ENCODE results near the gene PTTG2.
"Not testable (repeated sequence)": the region's sequence is repeated elsewhere in the genome, so short reads cannot be mapped to it uniquely, and the experiment has no call there.

PTTG2 gene

DNA sequence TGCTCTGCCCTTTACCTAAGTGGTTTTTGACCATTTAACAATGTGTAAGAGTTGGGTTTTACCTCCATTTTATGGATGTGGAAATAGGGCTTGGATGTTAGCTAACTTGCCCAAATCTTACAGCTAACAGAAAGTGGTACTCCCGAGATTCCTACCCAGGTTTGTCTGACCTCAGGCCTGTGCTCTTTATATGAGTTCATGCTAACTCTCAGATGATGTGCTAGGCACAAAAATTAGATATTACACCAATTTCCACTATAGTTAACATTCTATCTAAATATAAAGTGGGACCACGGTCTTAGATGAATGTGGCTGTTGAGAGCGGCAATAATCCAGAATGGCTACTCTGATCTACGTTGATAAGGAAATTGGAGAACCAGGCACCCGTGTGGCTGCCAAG, at the start of gene PTTG2:
Gene PTTG2, plus strand, starts transcription at position 301 of the 400 bp plus-strand sequence. Its CDS starts 37 bp downstream, at position 338.
- no peak for DNase-seq

- DNase-seq = no peak
These were observed 45.7 kb upstream of the PTTG2 start for GRCh38 chr4:37914539-37914938.

DNA sequence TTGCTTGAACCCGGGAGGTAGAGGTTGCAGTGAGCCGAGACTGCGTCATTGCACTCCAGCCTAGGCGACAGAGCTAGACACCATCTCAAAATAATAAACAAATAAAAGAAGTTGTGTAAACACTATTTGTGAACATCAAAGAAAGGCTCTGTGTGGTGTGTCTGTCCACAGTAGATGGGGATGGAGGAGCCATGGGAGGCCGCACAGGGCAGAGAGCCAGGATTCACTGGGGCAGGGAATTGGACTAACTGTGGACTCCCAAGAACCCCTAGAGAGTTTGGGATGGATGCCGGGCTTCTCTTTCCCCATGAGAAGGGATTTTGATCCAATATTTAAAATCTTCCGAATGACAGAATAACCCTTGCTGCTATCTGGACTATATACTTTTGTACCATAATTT, 42.8 kb upstream of the PTTG2 start:
- no peak for DNase-seq

DNA sequence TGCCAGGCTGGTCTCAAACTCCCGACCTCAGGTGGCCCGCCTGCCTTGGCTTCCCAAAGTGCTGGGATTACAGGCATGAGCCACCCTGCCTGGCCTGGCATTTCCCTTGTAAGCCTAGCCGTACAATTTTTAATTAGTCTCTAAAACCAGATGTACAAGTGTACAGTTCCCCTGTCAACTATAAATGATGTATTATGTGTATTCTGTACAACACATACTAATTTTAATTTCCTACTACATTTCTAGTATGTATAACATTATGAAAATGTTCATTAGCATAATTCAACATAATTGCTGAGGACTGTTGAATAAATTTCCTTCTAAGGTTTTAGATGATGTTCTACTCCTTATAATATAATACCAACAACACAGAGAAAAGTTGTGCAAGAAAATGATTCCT, 41.5 kb upstream of the PTTG2 start:
- DNase-seq = no peak

GRCh38 chr4:37922328-37922727, 37.9 kb upstream of the PTTG2 start:
- no peak for DNase-seq

GRCh38 chr4:37923089-37923488, 37.1 kb upstream of the PTTG2 start:
- DNase-seq = not testable (repeated sequence)

GRCh38 chr4:37924946-37925345, 35.3 kb upstream of the PTTG2 start:
- no peak for DNase-seq

DNA sequence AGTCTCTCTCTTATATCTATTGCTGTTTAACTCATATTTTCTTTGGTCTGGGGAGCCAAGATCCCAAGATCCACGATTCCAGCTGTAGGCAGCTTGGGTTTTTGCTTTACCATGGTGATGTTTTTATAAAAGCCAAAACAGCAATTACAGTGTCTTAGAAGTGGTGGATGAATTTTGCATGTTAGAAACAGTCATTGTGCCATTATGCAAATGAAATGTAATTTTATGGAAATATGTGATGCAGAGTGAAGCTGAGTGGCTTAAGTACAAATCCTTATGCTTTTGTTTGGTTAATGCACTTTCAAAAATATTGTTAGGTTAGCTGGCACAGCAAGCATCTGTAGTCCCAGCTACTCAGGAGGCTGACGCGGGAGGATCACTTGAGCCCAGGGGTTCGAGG, 32.8 kb upstream of the PTTG2 start:
- DNase-seq = no peak

DNA sequence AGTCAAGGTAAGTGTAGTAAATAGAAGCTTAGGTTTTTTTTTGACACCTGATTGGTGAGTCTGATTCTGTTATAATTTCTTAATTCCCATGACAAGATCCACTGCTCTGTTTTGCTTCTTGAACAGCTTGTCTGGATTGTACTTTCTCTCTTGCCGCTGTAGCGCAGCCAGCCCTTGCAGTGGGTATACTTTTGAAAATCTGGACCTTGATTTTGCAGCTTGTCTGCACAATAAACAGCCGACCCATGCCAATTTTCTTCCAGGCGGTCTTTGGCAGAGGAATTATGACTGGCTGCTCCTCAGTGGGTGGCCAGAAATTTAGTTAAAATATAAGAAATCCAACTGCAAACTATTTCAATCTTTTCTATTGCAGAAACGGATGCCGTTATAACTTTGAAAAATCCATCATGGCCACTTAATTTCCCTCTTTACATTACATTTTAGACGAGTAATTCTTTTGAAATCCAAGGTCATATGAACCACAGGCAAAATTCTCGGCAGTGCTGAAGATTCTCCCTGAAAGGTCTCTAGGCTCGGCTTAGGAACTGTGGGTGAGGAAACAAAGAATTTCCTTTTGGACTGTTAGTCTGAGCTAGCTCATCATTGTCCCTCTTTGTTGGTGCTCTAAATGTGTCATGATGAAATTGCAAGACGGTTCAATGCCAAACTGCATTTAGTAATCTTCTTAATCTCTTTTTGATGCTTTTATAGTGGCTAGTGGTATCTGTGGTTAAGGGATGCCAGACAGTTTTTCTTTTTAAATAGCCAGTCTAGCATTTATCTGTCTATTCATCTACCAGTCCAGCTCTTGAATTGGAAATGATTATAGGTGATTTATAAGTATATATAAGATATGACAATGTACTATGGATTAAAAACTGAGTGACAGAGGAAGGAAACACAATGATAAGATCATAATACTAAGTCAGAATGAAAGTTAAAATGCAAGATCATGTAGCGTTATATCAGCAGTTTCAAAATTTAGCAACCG, 31.5 kb upstream of the PTTG2 start:
- DNase-seq = no peak

DNA sequence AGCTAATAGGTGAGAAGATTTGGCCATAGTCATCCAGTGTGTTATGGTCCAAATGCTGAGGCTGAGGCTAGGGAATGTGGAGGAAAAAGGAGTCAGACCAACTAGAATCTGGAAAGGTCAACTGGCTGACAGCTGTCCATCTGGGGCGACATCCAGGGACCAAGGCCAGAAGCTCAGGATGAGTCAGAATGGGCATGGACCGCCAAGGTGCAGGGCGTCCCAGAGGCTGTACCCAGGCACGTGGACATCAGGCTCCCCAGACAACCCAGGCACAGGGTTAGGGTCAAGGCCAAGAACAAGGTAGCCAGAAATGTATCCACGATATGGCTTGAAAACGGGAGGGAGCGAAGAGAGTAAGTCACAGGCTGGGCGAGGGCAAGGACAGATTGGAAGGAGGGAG, 26.1 kb upstream of the PTTG2 start:
- no peak for DNase-seq

DNA sequence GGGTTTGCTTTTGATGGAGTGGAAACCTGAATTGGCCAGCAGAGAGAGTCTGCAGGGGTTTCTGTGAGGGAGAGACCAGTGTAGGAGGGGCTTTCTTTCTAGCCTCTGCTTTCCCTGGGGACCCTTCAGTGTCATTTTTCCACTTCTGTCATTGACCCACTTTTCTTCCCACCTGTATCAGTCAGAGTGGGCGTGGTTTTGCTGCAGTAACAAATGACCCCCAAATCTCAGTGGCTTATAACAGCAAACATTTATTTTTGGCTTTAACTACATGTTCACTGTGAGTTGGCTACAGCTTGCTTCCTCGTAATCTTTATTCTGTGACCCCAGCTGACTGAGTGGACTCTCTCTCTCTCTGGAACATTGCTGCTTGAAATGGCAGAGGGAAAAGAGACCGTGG, 25.6 kb upstream of the PTTG2 start:
- no peak for DNase-seq

DNA sequence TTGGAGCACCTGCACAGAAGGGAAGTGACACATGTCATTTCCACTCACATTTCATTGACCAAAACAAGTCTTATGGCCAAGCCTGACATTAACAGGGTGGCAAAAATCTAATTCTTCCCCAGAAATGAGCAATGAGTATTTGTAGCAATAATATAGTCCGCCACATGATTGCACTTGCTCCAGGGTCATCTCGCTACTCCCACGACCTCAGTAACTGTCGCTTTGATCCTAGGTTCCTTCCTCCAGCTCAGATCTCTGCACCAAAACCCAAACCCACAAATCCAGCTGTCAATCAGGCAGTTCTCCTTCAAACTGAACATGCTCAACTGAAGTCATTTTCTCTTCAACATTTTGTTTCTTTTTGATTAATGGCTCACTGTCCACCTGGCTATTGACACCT, 25.2 kb upstream of the PTTG2 start:
- no peak for DNase-seq

DNA sequence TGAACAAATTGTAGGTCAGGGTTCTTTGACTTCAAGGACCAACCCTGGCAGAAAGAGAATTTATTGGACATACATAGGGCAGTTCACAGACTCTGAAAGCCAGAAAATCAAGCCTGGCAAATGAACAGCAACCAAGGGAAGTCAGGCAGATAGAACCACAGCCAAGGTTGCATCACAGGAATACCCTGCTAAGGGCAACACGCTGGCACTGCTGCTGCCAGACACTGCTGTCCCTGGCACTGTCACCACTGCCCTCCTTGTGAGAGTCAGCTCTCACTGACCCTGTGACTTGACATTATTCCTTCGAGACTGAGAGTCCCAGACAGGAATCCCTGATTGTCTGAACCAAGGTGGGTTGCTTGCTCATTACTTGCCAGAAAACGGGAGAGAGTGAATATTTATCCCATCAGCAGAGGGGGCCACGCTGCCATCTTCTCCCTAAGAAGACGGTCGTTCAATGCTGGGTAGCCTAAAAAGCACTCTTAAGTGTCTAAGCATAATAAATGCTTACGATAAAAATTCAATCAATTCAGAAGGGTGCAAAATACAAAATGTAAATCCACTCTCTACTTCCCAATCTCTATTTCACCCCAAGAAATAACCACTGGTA, 23.2 kb upstream of the PTTG2 start:
- DNase-seq = no peak

- DNase-seq = no peak
These were observed 22.0 kb upstream of the PTTG2 start for GRCh38 chr4:37938208-37938607.

DNA sequence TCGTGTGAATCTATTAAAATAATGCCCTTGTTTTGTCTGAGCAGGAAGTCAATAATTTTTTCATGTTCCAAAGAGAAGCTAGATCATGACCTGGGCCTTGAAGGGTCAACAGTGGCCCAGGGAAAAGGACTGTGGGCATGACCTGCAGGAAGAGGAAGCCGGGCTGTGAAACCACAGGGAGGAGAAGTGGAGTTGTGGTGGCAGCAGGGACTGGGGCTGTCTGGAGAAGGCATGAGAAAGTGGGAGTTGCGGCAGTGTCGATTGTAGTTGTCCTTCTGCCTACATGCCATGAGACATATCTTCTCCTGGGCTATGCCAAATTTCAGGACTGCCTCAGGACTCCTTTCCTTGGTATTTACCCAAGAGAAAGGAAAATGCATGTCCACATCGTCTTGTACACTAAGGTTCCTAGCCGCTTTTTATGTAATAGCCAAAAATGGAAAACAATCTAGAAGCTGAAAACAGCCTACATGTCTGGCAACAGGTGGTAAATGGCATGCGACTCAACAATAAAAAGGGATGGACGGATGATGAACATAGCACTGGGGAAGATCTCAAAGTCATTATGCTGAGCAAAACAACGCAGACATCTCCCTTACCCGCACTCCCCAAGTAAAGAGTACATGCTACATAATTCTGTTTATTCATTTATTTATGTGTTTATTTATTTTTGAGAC, 13.6 kb upstream of the PTTG2 start:
- DNase-seq = peak; percentile 57

GRCh38 chr4:37948542-37948941, 11.7 kb upstream of the PTTG2 start:
- no peak for DNase-seq

- DNase-seq = no peak
These were observed 10.4 kb upstream of the PTTG2 start for GRCh38 chr4:37949636-37950426.

DNA sequence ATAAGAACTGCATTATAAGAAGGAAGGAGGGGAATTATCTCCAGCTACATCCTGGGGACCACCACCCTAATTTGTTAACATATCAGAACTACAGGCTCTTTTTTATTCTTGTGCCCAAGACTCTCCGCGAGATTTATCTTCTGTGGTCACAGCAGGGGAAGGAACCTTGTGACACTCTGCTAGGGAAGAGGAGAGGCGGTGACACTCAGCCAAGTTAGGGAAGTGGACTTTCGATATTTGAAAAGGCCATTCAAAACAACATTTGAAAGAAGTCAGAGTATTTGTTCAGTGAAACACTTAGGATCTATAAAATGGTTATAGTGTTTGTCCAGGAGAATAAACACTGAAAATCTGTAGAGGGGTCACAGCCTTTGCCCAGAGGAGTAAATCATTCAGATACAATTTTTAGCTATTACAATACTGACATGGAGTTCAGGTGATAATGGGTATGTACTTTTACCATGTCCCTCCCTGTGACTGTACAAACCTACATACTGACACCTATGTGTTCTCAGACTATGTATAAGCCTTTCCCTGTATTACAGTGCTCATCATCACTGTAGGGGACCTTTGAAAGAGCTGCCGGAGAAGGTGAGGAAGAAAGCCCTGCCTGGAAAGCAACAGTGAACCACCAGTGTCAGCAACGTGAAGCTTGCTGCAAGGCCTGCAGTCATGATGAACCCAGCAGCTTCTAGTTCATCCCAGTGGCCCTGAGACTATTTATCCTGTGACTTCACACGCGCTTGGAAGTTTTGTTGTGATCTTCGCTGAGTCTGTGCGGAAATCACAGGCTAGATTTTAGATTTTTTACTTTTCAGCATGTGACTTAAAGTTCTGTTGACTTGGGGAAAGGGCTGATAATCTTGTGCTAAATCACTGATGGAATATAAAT, 8.5 kb upstream of the PTTG2 start:
- peak; percentile 52 for DNase-seq

GRCh38 chr4:37953156-37953555, 7.0 kb upstream of the PTTG2 start:
- no peak for DNase-seq

- DNase-seq = no peak
These were observed 6.4 kb upstream of the PTTG2 start for GRCh38 chr4:37953620-37954293.

- DNase-seq = no peak
These were observed 3.3 kb upstream of the PTTG2 start for GRCh38 chr4:37956941-37957340.

Data from GDM1 (cell line).